Epithelial cell of esophagus (primary cell): ENCODE measurements around the gene MAGEF1.

Source experiments
- DNase-seq: peaks from one replicate; pipeline ENCODE4 v3.0.0; 2010; ENCODE audit warnings: low read depth
- H3K4me3 ChIP-seq: 2 replicates; pipeline ENCODE4 v1.5.1; 2011; ENCODE audit warnings: mild to moderate bottlenecking, low read length, control low read depth
- CTCF ChIP-seq: IDR thresholded peaks from 2 replicates; pipeline ENCODE4 v1.5.1; 2011; ENCODE audit warnings: low read depth, mild to moderate bottlenecking, low read length, control low read depth, inconsistent platforms; ENCODE audit not compliant: insufficient read depth; ENCODE audit errors: missing control alignments

Gene MAGEF1

GRCh38 chr3:184756151-184757021, 44.5 kb upstream of the MAGEF1 start:
- DNase-seq: peak; percentile 43
- H3K4me3 ChIP-seq: no peak overlapping the region
- no peak for TF ChIP-seq CTCF

- H3K4me3 ChIP-seq: no peak overlapping the region
- no peak for TF ChIP-seq CTCF
- no peak for DNase-seq
Observed at GRCh38 chr3:184755315-184755731, 43.5 kb upstream of the MAGEF1 start.

- no peak overlapping the region for H3K4me3 ChIP-seq
- DNase-seq: no peak
- TF ChIP-seq CTCF: no peak
Observed at GRCh38 chr3:184752361-184752760, 40.5 kb upstream of the MAGEF1 start.

- DNase-seq: no peak
- no peak overlapping the region for H3K4me3 ChIP-seq
- no peak for TF ChIP-seq CTCF
Observed at GRCh38 chr3:184751204-184752040, 39.6 kb upstream of the MAGEF1 start.

- H3K4me3 ChIP-seq: no peak overlapping the region
- no peak for DNase-seq
- TF ChIP-seq CTCF: no peak
Observed at GRCh38 chr3:184750349-184751083, 38.7 kb upstream of the MAGEF1 start.

- no peak overlapping the region for H3K4me3 ChIP-seq
- no peak for DNase-seq
- TF ChIP-seq CTCF: no peak
Observed at GRCh38 chr3:184749168-184749744, 37.4 kb upstream of the MAGEF1 start.
